Non-pigmented ciliary epithelial cell (primary cell): ENCODE data around the gene CTBP1.
"Not testable (repeated sequence)": the region's sequence is repeated elsewhere in the genome, so short reads cannot be mapped to it uniquely, and the experiment has no call there.

Experiments
- DNase-seq: peaks from one replicate; pipeline ENCODE4 v3.0.0-alpha.2; 2010; ENCODE audit warnings: low read depth

The CTBP1 gene

DNA sequence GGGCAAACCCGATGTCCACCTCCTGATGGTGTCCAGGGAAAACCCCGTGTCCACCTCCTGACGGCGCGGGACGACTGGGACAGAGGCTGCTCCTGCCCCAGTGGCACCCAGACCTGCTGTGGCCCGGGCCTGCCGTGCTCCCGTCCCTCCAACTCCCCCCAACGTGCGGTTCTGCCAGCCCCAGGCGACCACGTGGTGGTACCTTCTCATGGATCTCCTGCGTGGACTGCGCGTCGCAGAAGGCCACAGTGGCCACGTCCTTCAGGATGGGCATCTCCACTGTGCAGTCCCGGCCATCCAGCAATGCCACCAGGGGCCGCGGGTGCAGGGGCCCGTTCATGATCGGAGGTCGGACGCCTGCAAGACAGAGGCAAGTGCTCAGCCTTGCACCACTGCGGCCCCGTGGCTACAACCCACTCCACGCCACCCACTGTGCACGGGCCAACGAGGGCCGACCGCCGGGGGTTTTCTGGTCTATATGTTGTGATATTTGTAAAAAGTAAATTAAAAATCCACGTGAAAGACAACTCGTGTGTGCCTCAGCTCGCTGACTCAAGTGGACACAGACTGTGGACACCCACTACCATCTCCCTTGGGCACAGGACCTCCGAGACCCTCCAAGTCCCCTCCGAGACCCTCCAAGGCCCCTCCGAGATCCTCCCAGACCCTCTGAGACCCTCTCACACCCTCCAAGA, 10.8 kb downstream of the CTBP1 start:
- no peak for DNase-seq

DNA sequence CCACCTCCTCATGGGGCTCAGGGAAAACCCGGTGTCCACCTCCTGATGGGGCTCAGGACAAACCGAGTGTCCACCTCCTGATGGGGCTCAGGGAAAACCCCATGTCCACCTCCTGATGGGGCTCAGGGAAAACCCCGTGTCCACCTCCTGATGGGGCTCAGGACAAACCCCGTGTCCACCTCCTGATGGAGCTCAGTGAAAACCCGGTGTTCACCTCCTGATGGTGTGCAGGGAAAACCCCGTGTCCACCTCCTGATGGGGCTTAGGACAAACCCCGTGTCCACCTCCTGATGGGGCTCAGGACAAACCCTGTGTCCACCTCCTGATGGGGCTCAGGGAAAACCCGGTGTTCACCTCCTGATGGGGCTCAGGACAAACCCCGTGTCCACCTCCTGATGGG, 11.7 kb downstream of the CTBP1 start:
- not testable (repeated sequence) for DNase-seq

DNA sequence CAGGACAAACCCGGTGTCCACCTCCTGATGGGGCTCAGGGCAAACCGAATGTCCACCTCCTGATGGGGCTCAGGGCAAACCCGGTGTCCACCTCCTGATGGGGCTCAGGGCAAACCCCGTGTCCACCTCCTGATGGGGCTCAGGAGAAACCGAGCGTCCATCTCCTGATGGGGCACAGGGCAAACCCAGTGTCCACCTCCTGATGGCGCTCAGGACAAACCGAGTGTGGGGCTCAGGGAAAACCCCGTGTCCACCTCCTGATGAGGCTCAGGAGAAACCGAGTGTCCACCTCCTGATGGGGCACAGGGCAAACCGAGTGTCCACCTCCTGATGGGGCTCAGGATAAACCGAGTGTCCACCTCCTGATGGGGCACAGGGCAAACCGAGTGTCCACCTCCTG, 12.1 kb downstream of the CTBP1 start:
- DNase-seq: not testable (repeated sequence)

DNA sequence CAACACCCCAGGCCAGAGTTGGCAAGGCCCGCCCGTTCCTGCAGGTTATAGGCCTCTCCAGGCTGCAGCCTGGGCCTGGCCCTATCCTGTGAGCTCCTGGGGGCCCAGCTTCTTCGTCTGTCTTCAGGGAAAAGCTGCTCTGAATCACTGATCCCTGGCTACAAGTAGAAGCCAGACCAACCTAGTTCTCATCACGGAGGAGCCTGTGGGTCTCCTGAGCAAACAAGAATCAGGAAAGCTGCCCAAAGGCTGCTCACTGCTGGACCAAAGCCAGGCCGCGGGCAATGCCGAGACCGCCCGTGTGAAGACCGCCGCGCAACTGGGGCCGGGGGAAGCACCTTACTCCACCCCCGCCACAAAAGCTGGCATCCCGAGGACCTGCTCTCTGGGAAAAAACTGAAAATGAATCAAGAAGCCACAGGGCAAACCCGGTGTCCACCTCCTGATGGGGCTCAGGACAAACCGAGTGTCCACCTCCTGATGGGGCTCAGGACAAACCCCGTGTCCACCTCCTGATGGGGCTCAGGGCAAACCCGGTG, 12.8 kb downstream of the CTBP1 start:
- DNase-seq: no peak

DNA sequence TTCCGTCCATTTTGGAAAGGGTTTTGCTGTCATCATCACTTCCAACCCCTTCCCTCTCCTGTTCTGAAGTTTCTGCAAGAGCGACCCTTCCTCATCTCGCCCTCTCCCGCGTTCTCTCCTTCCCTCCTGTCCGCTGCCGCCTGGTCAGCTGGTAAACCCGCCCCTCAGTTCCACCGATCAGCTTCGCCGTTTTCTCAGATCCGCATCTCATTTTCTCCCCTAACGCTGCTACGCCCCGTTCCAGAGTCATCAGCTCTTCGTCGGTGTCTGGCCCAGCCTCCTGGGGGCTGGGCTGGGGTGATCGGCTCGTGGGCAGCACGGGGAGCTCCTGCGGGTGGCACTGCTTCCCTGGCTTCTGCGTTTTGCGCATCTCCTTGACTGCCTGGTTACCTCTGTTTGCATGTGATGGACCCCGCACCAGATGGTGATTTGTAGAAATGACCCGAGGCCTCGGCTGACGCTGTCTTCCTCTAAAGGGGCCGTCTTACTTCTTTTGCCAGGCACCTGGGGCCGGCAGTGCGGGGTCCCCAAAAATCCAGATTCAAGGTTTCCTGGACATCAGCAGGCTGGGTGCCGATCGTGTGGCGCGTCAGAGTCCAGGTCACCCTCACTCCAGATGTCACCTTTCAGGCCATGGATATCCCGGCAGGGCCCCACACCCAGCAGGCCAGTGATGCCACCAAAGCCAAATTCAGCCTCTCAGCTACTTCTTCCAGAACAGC, 13.4 kb downstream of the CTBP1 start:
- no peak for DNase-seq

DNA sequence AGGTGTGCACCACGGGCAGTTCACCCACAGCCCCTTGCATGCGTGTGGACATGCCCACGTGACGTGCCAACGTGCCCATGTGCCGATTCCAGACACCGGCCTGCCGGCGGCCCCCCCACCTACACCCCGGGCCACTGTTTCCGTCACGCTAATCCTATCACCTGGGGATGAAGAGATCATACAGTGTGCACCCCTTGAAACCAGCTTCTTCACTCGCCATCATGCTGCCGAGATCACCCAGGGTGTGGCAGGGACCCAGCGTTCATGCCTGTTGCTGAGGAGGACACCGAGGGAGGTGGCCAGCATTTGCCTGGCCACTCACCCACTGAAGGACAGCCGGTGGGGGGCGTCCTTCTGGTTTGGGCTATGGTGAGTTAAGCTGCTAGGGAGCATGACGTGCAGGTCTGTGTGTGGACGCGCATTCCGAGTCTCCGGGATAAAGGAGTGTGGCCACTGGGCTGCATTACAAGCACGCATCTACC, 14.1 kb downstream of the CTBP1 start:
- no peak for DNase-seq

DNA sequence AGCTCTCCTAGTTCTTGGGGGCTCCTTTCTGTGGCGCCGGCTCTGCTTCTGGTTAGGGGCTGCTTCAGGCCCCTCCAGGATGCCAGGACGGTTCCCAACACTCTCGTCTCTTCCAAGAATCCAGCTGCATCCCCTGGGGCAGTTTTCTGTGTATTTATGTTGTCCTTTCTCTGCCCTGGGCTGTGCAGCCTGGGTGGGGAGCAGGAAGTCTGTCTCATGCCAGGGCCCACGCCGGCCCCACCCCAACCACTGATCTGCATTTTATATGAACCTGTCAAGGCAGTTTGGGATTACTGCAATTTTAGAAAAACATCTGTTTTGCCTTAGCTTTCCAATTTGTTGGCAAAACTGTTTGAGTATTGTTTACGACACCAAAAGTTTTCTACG, 14.6 kb downstream of the CTBP1 start:
- no peak for DNase-seq

DNA sequence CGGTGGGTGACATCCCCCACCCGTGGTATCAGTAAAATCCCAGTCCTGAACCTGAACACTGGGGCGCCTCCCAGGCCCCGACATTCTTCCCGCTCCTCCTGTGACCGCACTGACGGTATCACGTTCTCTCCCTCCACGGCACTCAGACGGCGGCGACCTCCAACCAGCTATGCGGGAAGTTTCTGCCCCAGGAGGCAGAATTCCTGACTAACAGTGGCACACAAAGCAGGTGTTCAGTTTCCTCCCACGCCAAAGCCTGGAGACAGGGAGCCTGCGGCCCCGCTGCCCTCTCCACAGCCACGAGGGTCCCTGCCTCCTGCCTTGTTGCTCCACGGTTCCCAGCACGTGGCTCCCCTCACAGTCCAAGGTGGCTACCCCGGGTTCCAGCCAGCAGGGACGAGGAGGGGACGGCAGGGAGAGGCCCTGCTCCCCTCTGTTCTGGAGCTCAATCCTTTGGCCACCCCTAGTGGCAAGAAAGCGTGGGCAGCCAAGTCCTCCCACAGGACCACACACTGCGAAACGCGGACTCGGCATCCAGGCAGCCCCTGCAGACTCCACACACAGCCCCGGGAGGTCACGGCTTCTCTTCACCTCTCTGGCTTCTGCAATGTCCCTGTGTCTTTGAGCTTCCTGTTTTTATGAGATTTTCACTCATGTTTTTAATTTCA, 15.2 kb downstream of the CTBP1 start:
- no peak for DNase-seq

DNA sequence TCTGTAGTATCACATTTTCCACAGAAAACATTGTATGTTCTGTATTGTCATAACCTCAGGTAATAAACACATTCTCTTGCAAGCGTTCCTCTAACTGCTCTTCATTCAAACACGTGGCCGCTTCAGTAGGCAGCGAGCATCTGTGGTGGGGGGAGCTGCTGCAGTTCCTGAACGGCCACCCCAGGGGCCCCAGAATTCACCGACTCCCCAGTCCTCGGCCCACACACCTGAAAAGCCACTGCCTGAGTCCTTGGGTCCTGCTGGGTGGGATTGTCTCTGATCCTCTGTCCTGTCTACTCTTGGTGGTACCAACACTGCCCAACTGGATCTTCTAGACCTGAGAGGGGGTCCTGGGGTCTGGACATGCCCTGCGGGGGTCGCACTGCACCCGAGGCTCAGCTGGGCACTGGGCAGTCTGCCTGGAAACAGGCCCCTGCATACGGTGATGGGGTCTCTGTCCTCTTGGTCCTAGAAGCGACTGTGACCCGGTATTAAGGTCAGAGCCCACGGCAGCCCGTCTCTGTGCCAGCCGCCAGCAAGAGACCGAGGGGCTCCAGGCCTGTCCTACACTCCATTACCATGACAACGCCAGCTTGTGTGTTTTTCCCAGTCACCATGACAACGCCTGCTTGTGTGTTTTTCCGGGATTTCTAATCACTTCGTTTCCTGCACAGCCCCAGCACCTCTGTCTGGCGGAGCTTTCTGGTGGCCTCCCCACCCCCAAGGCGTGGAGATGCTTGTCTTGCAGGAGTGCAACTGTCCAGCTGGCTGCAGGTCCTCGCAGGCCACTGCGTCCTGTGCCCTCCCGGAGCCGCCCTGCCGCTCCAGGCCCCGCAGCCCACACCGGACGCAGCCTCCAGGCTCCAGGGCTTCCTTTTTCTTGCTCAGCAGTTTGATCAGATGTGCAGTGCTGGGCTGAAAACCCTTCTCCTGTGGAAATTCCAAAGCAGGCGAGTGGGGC, 16.0 kb downstream of the CTBP1 start:
- DNase-seq: no peak

DNA sequence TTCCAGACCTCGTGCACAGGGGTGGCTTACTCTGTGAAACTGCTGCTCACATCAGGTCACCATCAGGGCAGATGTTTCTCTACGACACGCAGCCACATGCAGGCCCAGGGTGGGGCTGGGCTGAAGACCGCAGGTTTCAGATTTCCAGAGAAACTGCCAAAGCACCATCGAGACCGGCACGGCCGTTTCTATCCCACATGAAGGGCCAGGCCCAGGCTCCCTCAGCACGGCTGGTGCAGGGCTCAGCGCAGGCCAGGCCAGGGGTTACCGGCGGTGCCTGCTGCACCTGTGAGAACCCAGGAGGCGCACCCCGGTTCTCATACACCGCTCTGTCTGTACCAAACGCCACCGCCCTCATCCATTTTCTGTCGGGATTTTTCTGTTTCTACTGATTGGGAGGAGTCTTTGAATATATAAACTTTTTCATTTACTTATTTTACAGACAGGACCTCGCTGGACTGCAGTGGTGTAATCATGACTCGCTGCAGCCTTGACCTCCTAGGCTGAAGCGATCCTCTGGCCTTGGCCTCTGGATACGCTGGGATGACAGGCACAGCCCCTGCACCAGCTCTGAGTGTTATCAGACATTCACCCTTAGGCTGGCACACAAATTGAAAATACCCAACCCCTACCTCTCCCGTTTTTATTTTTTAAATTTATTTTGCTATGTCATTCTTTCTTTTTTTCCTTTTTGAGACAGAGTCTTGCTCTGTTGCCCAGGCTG, 17.1 kb downstream of the CTBP1 start:
- no peak for DNase-seq

DNA sequence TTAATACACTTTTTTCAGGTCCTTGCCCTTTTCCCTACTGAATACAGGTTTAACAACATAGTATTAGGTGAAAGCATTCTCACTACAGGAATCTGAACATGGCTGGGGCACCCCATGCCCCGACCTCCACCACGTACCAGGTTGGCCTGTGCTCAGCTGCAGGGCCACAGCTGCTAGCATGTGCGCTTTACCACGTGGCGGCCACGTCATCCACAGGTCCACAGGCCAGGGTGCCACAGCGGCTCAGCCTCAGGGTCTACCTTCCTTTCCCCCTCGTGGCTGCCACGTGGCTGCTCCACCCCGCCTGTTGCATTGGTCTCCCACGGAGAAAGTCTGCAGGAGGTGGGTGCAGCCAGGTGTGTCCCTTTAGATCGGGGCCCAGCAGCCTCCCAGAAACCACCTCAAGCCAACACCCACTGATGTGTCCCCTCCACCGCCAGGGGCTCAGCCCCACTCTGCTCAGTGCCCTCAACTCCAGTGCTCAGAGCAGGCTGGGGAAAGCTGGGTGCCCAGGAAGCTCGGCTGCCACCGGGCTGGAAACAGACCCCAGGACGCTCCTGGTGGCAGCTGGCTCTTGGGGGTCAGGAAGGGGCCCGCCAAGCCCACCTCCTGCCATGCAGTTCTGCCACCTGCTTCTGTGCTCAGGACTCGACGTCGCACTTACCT, 17.8 kb downstream of the CTBP1 start:
- no peak for DNase-seq

DNA sequence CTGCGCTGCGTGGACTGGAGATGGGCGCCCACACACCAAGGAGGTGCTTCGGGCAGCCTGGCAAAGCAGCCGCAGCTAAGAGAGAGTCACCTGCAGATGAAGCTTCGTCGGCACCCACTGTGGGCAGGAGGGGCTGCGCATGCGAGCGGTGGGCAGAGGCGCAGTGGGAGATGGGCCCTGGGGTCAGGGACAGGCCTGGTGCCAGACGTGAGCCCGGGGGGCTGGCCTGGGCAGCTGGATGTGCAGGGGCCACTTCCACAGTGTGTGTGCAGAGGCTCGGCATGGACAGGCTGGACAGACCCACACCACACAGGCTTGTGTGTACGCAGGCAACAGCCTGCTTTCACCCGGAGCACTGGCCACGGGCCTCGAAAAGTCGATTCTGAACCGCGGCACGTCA, 18.6 kb downstream of the CTBP1 start:
- DNase-seq: no peak

DNA sequence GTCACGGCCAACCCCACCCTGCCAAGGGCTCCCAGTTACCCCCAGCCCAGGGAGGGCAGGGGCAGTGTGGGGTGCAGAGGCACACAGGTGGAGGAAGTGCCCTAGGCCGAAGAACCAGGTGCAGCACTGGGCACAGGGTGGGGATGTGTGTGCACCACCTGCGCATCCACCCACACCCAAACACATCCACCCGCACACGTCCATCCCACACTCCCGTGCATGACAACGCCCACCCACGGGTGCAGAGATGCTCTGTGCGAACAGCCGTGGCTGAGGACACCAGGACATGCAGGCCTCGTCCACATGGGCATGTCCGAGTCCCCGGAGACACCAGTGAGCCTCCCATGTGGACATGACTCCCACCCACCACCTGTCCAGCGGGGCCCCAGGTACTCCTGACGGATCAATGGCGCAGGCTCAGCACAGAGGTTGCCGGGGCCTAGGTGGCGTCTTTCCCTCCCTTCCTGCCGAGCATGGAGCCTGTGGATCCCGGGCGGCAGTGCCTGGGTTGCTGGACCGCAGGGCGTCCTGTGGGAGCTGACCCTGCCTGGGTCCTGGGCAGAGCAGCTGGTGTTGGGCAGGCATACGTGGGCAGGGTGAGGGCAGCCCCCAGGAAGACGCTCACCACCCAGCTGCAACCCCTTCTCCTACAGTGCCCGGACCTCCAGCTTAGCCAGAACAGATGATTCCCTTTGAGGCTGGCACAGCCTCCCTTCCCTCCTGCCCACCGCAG, 19.6 kb downstream of the CTBP1 start:
- no peak for DNase-seq

DNA sequence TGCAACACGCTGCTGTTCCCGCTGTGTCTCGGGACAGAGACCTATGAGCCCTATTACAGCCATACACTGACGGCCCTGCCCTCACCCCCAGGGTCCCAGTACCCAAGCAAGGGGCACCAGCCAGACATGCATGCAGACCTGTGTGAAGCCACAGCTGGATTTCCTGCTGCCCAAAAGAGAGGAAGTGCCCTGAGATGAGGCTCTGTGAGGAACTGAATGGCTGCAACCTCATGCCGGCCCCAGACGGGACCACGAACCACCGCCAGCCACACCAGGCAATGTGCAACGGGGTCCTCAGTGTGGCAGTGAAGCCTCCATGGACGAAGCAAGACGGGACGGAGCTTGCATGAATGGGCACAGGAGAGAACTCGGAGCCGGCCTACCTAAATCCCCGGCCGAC, 21.1 kb downstream of the CTBP1 start:
- no peak for DNase-seq

DNA sequence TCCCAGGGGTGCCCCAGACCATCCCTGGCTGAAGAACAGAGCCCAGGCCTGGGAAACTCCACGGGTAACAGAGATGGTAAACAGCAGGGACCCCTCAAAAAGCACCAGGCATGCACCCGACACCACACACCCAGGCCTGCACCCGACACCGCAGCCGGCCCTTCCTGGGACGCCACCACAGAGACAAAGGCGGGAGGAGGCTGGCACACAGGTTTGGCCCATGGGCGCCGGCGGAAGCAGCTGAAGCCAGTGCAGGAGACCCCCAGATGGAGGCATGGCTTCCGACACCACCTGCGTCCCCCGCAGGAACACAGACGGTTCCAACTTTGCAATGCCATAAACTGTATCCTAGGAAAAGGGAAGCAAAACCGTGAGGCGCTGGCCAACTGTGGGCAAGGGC, 22.3 kb downstream of the CTBP1 start:
- DNase-seq: no peak

DNA sequence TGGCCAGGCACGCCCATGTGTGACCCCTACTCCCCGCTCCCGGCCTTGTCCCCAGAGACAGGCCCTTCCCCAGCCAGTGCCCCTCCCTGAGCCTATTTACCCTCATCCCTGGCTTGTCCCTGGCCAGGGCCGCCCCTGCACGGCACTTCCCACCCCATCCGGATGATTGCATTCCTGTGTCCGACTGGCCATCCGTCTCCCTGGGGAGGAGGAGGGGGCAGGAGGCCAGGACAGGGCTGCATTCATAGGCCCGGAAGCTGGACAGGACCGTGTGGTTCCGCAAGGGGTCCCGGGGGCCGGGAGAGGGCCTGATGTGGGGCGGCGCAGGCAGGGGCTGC, 22.8 kb downstream of the CTBP1 start:
- DNase-seq: no peak

DNA sequence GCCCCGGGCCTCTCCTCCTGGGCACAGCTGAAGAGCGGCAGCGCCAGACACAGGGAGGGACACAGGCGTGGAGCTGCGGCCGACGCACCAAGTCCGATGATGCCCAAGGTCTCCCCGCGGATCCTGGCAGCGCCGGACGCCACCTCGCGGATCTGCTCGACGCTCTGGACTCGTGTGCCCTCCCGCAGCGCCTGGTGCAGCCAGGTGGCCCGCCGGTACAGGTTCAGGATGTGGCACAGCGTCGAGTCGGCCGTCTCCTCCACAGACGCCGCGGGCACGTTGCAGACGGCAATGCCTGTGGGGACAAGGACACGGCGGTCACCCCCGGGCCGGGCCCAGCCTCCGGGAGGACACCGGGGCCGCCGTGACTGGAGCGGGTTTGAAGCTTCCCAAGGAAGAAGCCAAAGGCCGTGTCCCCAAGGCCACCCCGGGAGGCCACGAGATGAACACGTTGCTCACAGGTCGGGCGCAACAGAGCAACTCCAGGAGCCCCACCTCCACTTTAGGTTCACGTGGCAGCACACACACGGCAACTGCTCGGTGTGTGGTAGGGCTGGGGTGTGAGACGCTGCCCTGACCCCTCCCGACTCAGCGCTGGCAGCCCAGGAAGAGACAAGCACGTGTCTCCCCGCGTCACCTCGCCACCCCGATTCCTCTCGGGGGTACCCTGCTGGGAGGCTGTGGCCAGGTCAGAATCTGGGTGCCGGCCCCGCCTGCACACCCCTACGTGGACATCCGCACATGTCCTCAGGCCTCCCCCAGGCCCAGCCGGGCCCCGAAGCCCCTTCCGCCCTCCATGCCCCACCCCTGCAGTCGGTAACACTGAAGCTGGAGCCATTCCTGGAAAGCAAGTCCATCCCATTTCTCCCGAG, 23.4 kb downstream of the CTBP1 start:
- DNase-seq: no peak

DNA sequence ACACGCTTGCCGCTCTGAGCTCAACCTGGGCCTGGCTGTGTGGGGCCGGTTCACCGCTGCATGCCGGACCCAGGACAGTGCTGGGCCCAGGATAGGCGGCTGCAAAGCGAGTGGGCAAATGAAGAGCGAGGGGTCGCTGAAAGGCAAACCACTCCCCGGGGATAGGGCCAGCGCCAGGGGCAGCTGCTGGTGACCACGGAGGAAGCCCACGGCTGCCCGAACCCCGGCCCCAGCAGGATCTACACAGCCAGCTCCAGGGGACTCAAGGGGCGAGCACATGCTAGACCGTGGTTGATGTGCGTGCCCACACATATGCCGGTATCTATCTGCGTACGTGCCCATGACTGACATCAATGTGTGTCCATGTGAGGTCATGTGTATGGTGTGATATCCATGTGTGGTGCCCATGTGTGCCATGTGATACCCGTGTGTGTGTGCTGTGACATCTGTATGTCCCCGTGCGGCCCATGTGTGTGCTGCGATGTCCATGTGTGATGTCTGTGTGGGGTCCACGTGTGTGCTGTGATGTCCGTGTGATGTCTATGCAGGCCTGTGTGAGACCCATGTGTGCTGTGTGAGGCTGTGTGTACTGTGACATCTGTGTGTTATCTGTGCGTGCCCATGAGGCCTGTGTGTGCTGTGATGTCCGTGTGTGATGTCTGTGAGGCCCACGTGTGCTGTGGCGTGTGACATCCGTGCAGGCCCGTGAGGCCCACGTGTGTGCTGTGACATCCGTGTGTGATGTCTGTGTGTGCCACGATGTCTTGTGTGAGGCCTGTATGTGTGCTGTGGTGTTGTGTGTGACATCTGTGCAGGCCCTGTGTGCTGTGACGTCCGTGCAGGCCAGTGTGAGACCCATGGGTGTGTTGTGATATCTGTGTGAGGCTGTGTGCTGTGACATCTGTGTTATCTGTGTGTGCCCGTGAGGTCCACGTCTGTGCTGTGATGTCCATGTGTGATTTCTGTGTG, 24.8 kb downstream of the CTBP1 start:
- no peak for DNase-seq
